Kidney (tissue), 14 donors: ENCODE data around the gene SULT1A1. TPM values are rescaled to one million over a fixed set of nuclear protein-coding genes. Genes with fewer than 3 reads are reported as not detected.
A peak's percentile ranks its signal among the peaks of the same experiment; 100 is the strongest.
"Not testable (repeated sequence)": the region's sequence is repeated elsewhere in the genome, so short reads cannot be mapped to it uniquely, and the experiment has no call there.

Experiments
- DNase-seq, 5 donors: peaks; one replicate each; pipeline ENCODE4 v3.0.0-alpha.2; 2013 to 2020
- FAIRE-seq: peaks from 2 replicates; lab custom pipeline; 2012; peaks lifted over from hg19 to GRCh38; lab: Jason Lieb, UNC
- H3K27ac ChIP-seq, 2 donors: one replicate each; pipeline ENCODE4 v1.7.0; 2013; ENCODE audit warnings: low read depth in 2 of 2, low read length in 2 of 2, inconsistent platforms in 1 of 2
- H3K27me3 ChIP-seq: one replicate; pipeline ENCODE4 v1.7.1; 2013; ENCODE audit warnings: low read length, inconsistent platforms; ENCODE audit not compliant: control insufficient read depth, insufficient read depth
- H3K36me3 ChIP-seq, 3 donors: one replicate each; pipeline versions ENCODE4 v1.7.0 to v1.7.1; 2013; ENCODE audit warnings: low read length in 3 of 3, control low read depth in 1 of 3, inconsistent platforms in 1 of 3; ENCODE audit not compliant: insufficient read depth in 3 of 3, control insufficient read depth in 2 of 3
- H3K4me1 ChIP-seq, 3 donors: one replicate each; pipeline versions ENCODE4 v1.7.0 to v1.7.1; 2013; ENCODE audit warnings: low read length in 3 of 3, inconsistent platforms in 1 of 3, low read depth in 1 of 3; ENCODE audit not compliant: control insufficient read depth in 2 of 3, insufficient read depth in 2 of 3
- H3K4me3 ChIP-seq, 3 donors: one replicate each; pipeline versions ENCODE4 v1.7.0 to v1.8.1; 2013; ENCODE audit warnings: low read length in 3 of 3, control low read depth in 1 of 3, inconsistent platforms in 1 of 3
- H3K9ac ChIP-seq, 3 donors: one replicate each; pipeline versions ENCODE4 v1.7.0 to v1.7.1; 2013; ENCODE audit warnings: low read length in 3 of 3, control low read depth in 1 of 3, inconsistent platforms in 1 of 3
- H3K9me3 ChIP-seq, 3 donors: one replicate each; pipeline versions ENCODE4 v1.7.0 to v1.7.1; 2013; ENCODE audit warnings: low read length in 3 of 3, control low read depth in 1 of 3, inconsistent platforms in 1 of 3; ENCODE audit not compliant: control insufficient read depth in 2 of 3, insufficient read depth in 1 of 3
- intact Hi-C: fragments of 100-400 bp; cut with DNase I; formaldehyde crosslinking; loops from one replicate; pipeline ENCODE4 v1.11.1; 2022
- polyA plus RNA-seq: library from polyadenylated mRNA; stranded (reverse); fragments of 350-450 nt; fragmentation: Illumina TruSeq; extraction: RNeasy Lipid Tissue Mini Kit (QIAGEN cat#74804); gene quantifications from one replicate; pipeline ENCODE4 v1.2.3, GENCODE V29; 2014; ENCODE audit warnings: low read depth, low replicate concordance; ENCODE audit not compliant: insufficient read depth
- total RNA-seq: library from RNA; stranded (reverse); fragmentation: NEBNext Ultra II Directional; extraction: Animal tissue kit (Norgen Biotek cat#: 25700); gene quantifications from one replicate; pipeline ENCODE4 v1.2.1, GENCODE V29; 2021
- TF ChIP-seq, protein P1 (sequence below): IDR thresholded peaks from 3 replicates; pipeline ENCODE4 v1.5.1; 2012; ENCODE audit warnings: mild to moderate bottlenecking, moderate library complexity, borderline replicate concordance; ENCODE audit not compliant: insufficient read depth; ENCODE audit errors: extremely low read depth
- donor health status: control.
- donor health status: control.
- donor health status: control.
- donor health status: control.
- donor health status: control.
- donor health status: DM: yes; HTN: yes; CAD: no.
- donor health status: Normal renal cell carcinoma (clear cell type).

Gene SULT1A1
- total and polyA plus RNA-seq, 2 donors from 2014 or later, result 20.7 to 50.2 TPM

DNA sequence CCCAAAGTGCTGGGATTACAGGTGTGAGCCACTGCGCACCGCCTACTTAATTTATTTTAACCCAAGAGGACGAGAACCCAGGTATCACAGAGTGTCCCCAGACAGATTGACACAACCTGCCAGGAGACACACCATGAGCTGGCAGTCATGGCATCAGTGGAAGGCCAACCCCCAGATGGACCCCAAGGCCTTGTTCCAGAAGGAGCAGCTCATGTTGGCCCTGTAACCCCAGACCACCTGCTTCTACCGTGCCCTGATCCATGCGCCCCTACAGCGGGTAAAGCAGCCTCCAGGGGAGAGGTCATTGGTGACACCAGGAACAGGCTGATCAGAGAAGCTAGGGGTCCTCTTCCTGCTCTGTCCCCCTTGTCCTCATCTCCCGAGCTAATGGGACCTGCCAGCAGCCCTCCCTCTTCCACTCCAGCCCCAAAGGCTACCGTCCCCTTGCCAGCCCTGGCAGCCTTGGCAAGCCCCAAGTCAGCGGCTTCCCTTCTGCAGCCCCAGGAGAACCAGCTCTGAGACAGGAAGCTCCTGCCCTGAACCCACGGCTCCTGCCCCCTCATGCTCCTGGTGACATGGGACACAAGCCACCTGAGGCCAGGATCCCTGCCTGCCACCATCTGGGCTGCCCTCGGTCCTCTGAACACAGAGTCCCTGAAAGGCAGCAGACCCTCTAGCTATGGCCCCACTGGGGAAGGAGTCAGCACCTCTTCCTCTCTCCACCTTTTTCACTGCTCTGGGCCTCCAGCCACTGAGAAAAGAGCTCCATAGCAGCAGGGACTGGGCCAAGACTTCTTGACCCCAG, 6.3 kb downstream of the SULT1A1 start:
- Histone ChIP-seq H3K4me3 (no peak overlapping the region), H3K4me1 (no peaks in the 10 kb centered on the region), H3K27ac (no peak overlapping the region), H3K27me3 (no peaks in the 10 kb centered on the region), H3K36me3 (no peaks in the 10 kb centered on the region), H3K9me3 (no peaks in the 10 kb centered on the region), H3K9ac (no peak overlapping the region)
- FAIRE-seq, result no peak
- intact Hi-C loops, result no loop called here
- TF ChIP-seq, protein P1, sequence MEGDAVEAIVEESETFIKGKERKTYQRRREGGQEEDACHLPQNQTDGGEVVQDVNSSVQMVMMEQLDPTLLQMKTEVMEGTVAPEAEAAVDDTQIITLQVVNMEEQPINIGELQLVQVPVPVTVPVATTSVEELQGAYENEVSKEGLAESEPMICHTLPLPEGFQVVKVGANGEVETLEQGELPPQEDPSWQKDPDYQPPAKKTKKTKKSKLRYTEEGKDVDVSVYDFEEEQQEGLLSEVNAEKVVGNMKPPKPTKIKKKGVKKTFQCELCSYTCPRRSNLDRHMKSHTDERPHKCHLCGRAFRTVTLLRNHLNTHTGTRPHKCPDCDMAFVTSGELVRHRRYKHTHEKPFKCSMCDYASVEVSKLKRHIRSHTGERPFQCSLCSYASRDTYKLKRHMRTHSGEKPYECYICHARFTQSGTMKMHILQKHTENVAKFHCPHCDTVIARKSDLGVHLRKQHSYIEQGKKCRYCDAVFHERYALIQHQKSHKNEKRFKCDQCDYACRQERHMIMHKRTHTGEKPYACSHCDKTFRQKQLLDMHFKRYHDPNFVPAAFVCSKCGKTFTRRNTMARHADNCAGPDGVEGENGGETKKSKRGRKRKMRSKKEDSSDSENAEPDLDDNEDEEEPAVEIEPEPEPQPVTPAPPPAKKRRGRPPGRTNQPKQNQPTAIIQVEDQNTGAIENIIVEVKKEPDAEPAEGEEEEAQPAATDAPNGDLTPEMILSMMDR, result no peak
- peak in 1 of 5 donors; percentile 60 for DNase-seq

DNA sequence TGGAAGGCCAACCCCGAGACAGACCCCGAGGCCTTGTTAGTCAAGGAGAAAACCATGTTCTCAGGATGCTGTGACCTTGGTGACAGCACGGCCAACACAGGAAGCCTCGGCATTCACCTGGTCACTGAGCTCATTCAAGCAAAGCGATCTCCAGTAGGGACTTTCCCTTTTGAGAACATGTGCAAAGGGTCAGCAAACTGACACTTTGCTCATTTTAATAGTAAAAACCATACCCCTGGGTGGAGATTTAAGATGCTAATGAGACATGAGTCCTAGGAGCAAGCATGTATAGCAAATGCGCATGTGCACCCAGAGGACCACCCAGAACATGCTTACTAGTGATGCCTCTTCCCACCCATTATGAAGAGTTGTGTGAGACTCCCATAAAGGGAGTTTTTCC, 7.3 kb downstream of the SULT1A1 start:
- TF ChIP-seq, protein P1, result no peak
- Histone ChIP-seq H3K9me3 (no peaks in the 10 kb centered on the region), H3K9ac (no peak overlapping the region), H3K27me3 (no peaks in the 10 kb centered on the region), H3K4me3 (no peak overlapping the region), H3K4me1 (no peaks in the 10 kb centered on the region), H3K36me3 (no peaks in the 10 kb centered on the region), H3K27ac (no peak overlapping the region)
- intact Hi-C loops, result no loop called here
- DNase-seq (no peak), FAIRE-seq (no peak)

DNA sequence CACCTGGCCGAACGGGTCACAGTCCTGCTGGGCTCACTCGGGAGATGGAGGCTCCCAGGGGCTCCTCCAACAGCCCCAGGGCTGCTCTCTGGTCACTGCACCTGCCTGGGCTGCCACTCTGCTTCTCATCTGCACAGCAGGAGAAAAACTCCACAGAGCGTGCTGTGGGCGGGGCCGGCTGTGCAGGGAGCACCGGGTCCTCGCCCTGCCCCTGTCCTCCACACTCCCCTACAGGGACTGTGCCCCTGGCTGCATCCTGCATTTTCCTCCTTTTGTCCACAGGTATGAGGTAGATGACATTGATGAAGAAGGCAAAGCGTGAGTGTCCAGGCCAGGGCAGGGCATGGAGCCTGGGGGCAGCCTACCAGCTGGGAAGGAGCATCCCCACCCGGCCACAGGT, 7.8 kb downstream of the SULT1A1 start:
- H3K9me3 ChIP-seq, H3K27ac ChIP-seq, H3K4me3 ChIP-seq, FAIRE-seq, intact Hi-C loops, H3K27me3 ChIP-seq, H3K9ac ChIP-seq, H3K4me1 ChIP-seq, H3K36me3 ChIP-seq: not testable (repeated sequence)
- DNase-seq, result peak in 1 of 5 donors; percentile 22

DNA sequence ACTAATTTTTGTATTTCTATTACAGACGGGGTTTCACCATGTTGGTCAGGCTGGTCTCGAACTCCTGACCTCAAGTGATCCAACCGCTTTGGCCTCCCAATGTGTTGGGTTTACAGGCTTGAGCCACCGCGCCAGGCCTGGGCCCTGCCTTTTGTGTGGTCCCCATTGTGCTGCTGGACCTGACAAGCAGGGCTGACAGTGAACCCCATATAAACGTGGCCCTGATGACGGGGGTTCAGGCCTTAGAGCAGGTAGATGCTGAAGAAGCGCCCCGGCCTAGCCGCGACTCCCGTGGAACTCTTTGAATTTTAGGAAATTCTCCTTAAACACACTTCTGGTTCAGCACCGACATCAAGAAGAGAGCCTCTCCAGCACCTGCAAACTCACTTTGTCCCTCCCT, 8.3 kb downstream of the SULT1A1 start:
- peak in 1 of 5 donors; percentile 29 for DNase-seq
- FAIRE-seq, H3K27ac ChIP-seq, H3K27me3 ChIP-seq, H3K4me3 ChIP-seq, intact Hi-C loops, H3K9me3 ChIP-seq, H3K4me1 ChIP-seq, H3K9ac ChIP-seq, H3K36me3 ChIP-seq: not testable (repeated sequence)

DNA sequence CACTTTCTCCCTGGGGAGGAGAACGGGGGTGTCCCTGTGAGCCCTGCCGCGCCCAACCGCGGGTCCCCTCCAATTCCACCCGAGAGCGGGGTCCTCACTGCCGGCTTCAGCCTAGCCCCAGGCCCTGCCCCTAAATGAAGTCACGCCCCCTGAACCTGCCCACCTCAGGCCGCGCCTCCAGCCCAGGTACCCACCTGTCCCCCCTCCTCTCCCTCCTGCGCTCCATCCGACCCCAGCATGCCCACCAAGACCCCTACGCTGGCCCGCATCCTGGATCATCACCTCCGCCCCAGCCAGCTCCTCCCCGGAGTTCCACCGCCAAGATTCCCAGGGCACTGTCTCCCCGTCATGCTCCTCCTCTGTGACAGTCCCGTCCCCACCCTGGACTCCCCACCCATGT, 8.9 kb downstream of the SULT1A1 start:
- H3K4me1 ChIP-seq, intact Hi-C loops, H3K9me3 ChIP-seq, H3K9ac ChIP-seq, H3K27ac ChIP-seq, FAIRE-seq, H3K36me3 ChIP-seq, H3K27me3 ChIP-seq, H3K4me3 ChIP-seq: not testable (repeated sequence)
- DNase-seq, result peak in 1 of 5 donors; percentile 58

DNA sequence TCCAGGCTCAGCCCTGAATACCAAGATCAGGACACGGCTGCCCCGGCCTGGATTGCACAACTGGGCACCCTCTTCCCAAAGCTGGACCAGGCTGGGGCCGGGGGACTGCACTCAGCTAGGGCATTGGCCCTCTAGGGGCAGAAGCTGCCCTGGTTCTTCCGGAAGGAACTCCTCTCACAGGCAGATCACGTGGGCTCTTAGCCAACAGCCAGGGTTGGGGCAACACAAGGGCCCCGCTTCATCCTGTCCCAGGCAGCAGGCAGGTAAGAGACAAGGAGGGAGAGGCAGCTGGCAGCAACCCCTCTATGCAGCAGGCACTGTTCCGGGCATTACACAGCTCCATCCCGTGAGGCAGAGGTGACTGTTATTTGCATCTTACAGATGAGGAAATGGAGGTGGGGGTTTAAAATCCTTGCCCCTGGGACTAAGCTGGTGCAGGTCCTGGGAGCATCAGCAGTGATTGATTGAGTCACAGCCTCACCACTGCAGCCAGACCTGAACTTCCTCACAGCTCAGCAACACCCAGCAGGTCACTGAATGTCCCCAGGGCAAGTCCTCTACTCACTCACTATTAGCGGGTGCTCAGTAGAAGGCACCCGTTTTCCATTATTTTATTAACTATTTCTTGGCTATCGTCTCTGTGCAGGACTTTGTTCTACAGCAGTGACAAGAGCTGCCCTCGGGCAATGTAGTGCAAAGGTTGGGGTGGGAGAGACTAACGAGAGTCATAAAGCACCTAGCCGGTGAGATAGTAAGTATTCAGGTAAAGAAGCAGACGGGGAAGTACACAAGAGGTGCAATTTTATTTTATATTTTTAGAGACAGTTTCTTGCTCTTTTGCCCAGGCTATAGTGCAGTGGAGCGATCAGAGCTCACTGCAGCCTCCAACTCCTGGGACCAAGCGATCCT, 10.2 kb downstream of the SULT1A1 start:
- intact Hi-C loops, DNase-seq, H3K36me3 ChIP-seq, H3K9ac ChIP-seq, FAIRE-seq, H3K4me1 ChIP-seq, H3K4me3 ChIP-seq, H3K27me3 ChIP-seq, H3K9me3 ChIP-seq, H3K27ac ChIP-seq: not testable (repeated sequence)
